SU-DHL-6 (cell line): ENCODE results near the gene RALGPS1.

Experiments
- H2AFZ ChIP-seq: fragments of 200-600 bp; sonication (generic); 2 replicates; pipeline ENCODE4 v1.6.1; 2014; ENCODE audit warnings: low read depth, mild to moderate bottlenecking, moderate library complexity, mixed read lengths, antibody characterized with exemption, low read length; ENCODE audit not compliant: severe bottlenecking
- H3F3A ChIP-seq: fragments of 200-600 bp; shearing (Covaris generic); 2 replicates; pipeline ENCODE4 v1.6.0; 2016; ENCODE audit warnings: antibody characterized with exemption, mild to moderate bottlenecking; ENCODE audit not compliant: insufficient read depth
- H3K27ac ChIP-seq: fragments of 200-600 bp; sonication (generic); 2 replicates; pipeline ENCODE4 v1.5.1; 2016; ENCODE audit warnings: low read depth, mild to moderate bottlenecking, low read length, moderate library complexity, mixed read lengths
- H3K27me3 ChIP-seq: fragments of 200-600 bp; sonication (generic), shearing (Covaris generic); 2 replicates; pipeline ENCODE4 v1.6.0; 2014; ENCODE audit warnings: mild to moderate bottlenecking, low read length
- H3K36me3 ChIP-seq: fragments of 200-600 bp; sonication (generic); 2 replicates; pipeline ENCODE4 v1.6.1; 2014; ENCODE audit warnings: mild to moderate bottlenecking, low read length, mixed read lengths
- H3K4me2 ChIP-seq: fragments of 300-600, 200-600 bp; shearing (Covaris generic), sonication (generic); 2 replicates; pipeline ENCODE4 v1.6.0; 2014; ENCODE audit warnings: low read length, low read depth, mild to moderate bottlenecking; ENCODE audit not compliant: poor library complexity, severe bottlenecking
- H3K4me3 ChIP-seq: fragments of 200-600 bp; sonication (generic); 2 replicates; pipeline ENCODE4 v1.5.1; 2014; ENCODE audit warnings: antibody characterized with exemption, low read length, mild to moderate bottlenecking, mixed read lengths; ENCODE audit not compliant: insufficient read depth, poor library complexity, severe bottlenecking
- H3K79me2 ChIP-seq: fragments of 200-600 bp; sonication (generic); 2 replicates; pipeline ENCODE4 v1.6.1; 2014; ENCODE audit warnings: mild to moderate bottlenecking, low read length, moderate library complexity; ENCODE audit not compliant: insufficient read depth
- H3K9ac ChIP-seq: fragments of 200-600 bp; sonication (generic); 2 replicates; pipeline ENCODE4 v1.7.0; 2014; ENCODE audit warnings: mild to moderate bottlenecking, low read length
- H3K9me2 ChIP-seq: fragments of 200-600 bp; sonication (generic); replicated peaks from 2 replicates; pipeline ENCODE4 v1.6.1; 2014; ENCODE audit warnings: low read length; ENCODE audit not compliant: insufficient read depth
- H3K9me3 ChIP-seq: fragments of 200-600 bp; sonication (generic); 2 replicates; pipeline ENCODE4 v1.6.1; 2014; ENCODE audit warnings: low read length, mixed read lengths; ENCODE audit not compliant: insufficient read depth
- H4K20me1 ChIP-seq: fragments of 200-600 bp; sonication (generic); 2 replicates; pipeline ENCODE4 v1.6.1; 2014; ENCODE audit warnings: low read depth, mild to moderate bottlenecking, antibody characterized with exemption, low read length, moderate library complexity, mixed read lengths
- EZH2phosphoT487 ChIP-seq: fragments of 200-600 bp; sonication (generic), shearing (Covaris generic); conservative IDR thresholded peaks from 2 replicates; pipeline ENCODE4 v1.6.1; 2018; ENCODE audit warnings: mild to moderate bottlenecking, antibody characterized with exemption, low read length, moderate library complexity, mixed read lengths
- TF ChIP-seq, protein P1 (sequence below): fragments of 200-600 bp; sonication (generic); IDR thresholded peaks from one replicate; pipeline ENCODE4 v1.5.1; 2017; ENCODE audit warnings: antibody characterized with exemption, mild to moderate bottlenecking, low read length, moderate library complexity; ENCODE audit not compliant: insufficient read depth, poor library complexity, severe bottlenecking

Gene RALGPS1

DNA sequence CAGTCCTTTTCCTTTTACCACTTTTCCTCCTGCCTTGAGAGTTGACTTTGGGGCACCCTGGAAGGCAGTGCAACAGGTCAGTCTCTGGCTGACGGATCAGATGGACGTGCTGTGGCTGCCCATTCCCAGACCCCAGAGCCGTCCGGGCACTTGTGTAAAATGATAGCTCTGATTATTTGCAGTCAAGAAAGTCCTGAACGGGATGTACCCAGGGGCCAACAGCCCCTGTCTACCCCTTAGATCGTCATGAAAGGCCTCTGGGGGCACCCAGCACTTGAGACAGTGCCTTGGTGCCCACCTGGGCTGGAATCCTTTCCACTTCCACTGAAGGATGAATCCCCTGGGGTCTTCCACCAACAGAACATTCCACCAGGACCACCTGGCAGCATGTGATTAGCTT, 225.6 kb downstream of the RALGPS1 start:
- no peaks in the 10 kb centered on the region for H3K9me3 ChIP-seq
- H3K9me2 ChIP-seq, result no peaks in the 10 kb centered on the region
- no peak overlapping the region for H3K27ac ChIP-seq
- no peak overlapping the region for H2AFZ ChIP-seq
- no peak overlapping the region for H3K4me3 ChIP-seq
- H3K36me3 ChIP-seq, result no peaks in the 10 kb centered on the region
- H3K4me2 ChIP-seq, result no peak overlapping the region
- TF ChIP-seq, protein P1, sequence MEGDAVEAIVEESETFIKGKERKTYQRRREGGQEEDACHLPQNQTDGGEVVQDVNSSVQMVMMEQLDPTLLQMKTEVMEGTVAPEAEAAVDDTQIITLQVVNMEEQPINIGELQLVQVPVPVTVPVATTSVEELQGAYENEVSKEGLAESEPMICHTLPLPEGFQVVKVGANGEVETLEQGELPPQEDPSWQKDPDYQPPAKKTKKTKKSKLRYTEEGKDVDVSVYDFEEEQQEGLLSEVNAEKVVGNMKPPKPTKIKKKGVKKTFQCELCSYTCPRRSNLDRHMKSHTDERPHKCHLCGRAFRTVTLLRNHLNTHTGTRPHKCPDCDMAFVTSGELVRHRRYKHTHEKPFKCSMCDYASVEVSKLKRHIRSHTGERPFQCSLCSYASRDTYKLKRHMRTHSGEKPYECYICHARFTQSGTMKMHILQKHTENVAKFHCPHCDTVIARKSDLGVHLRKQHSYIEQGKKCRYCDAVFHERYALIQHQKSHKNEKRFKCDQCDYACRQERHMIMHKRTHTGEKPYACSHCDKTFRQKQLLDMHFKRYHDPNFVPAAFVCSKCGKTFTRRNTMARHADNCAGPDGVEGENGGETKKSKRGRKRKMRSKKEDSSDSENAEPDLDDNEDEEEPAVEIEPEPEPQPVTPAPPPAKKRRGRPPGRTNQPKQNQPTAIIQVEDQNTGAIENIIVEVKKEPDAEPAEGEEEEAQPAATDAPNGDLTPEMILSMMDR, result no peak
- TF ChIP-seq EZH2phosphoT487, result no peak
- H3K79me2 ChIP-seq, result no peaks in the 10 kb centered on the region
- H3F3A ChIP-seq, result no peaks in the 10 kb centered on the region
- no peaks in the 10 kb centered on the region for H3K27me3 ChIP-seq
- no peak overlapping the region for H3K9ac ChIP-seq
- no peaks in the 10 kb centered on the region for H4K20me1 ChIP-seq

GRCh38 chr9:127140842-127141675, 226.5 kb downstream of the RALGPS1 start:
- Histone ChIP-seq H3K4me2 (no peak overlapping the region), H3K27ac (no peak overlapping the region), H3K4me3 (no peak overlapping the region), H3K9me3 (no peaks in the 10 kb centered on the region), H3K9me2 (no peaks in the 10 kb centered on the region), H3K9ac (no peak overlapping the region), H3K27me3 (no peaks in the 10 kb centered on the region), H3K79me2 (no peaks in the 10 kb centered on the region), H3K36me3 (no peaks in the 10 kb centered on the region), H4K20me1 (no peaks in the 10 kb centered on the region), H2AFZ (no peak overlapping the region), H3F3A (no peaks in the 10 kb centered on the region)
- TF ChIP-seq, protein P1, result no peak
- no peak for TF ChIP-seq EZH2phosphoT487

DNA sequence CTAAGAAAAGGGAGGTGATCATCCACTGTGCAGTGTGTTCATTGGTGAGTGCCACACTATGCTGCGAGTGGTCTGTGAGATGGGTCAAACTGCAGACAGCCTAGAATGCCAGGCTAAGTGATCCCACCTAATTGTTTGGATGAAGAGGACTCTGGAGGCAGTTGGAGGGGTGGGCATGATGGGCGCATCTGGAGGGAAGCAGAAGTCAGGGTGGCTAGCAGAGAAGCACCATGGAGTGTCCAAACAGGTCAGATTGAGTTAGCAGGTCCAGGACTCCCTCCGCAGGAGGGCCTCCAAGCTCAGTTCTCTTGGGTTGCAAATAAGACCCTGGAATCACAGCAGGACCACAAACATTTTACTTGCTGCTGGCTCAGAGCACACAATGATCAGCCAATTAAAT, 227.7 kb downstream of the RALGPS1 start:
- Histone ChIP-seq H3K4me3 (no peak overlapping the region), H2AFZ (no peak overlapping the region), H4K20me1 (no peaks in the 10 kb centered on the region), H3K9ac (no peak overlapping the region), H3K9me2 (no peaks in the 10 kb centered on the region), H3K27ac (no peak overlapping the region), H3K36me3 (no peaks in the 10 kb centered on the region), H3K79me2 (no peaks in the 10 kb centered on the region), H3K27me3 (no peaks in the 10 kb centered on the region), H3K9me3 (no peaks in the 10 kb centered on the region), H3F3A (no peaks in the 10 kb centered on the region), H3K4me2 (no peak overlapping the region)
- no peak for TF ChIP-seq EZH2phosphoT487
- TF ChIP-seq, protein P1, result no peak
